ENCODE measurements around the gene SYNGR1.
A peak's percentile ranks its signal among the peaks of the same experiment; 100 is the strongest.

SYNGR1 gene

DNA sequence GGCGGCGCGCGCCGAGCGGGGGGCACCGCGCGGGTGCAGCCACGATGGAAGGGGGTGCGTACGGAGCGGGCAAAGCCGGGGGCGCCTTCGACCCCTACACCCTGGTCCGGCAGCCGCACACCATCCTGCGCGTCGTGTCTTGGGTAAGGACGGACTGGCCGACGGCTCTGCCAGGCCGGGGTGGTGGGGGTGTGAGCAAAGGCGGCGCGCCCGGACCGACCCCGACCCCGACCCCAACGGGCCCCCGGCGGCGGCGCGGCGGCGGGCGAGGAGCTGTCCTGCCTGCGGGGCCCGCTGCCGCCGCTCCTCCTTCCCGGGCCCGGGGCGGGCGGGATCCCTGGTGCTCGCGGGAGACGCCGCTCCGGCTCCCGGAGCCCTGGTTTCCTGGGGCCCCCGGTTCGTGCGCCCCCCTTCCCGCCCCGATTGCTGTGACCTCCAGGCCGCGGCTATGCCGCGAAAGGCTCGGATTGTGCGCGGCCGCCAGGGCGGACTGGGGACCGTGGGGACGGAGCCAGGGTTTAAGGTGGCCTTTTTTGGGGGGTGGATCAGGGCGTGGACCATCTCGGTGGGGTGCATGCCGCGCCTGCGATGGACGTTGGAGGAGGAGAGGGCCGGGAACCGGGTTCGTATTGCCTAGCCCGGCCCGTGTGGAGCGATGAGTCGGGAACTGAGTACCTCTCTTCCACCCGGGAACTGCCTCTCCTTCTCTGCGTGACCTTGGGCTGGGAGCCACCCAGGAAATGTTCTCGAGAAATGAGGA lies at the start of gene SYNGR1:
TSS of gene SYNGR1 (plus strand) at position 25 of the 760 bp plus-strand sequence. CDS start at position 45, 20 bp downstream.
- no peak for DNase-seq (ENCODE audit: low spot score)

DNA sequence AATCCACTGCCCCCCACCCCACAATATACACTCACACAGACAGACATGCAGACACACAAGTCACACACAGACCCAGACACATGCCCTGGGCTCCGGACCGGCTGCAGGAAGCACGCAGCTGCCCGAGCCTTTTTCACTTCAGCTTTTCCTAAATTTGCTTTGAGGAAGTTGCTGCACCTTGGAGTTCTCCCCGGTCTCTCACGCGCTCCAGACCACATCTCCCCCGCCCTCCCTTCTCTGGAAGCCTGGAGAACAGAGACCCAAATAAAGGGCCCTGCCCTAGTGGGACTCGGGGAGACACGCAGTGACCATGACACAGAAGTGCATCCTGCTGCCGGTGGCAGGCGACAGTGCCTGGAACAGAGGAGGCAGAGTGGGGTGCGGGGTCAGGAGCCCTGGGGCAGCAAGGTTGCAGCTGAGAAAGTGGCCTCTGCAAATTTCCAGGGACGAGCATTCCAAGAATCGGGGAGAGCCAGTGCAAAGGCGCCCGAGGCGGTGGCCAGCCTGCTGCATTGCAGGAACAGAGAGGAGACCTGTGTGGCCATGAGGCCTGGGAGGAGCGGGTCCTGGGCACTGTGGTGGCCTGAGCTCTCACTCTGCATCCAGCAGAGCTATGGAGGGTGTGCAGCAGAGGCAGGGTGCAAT lies 49.5 kb upstream of the SYNGR1 start:
- peak; percentile 37 for DNase-seq (ENCODE audit: low spot score)

GRCh38 chr22:39301108-39301507 lies 48.7 kb upstream of the SYNGR1 start:
- DNase-seq (ENCODE audit: low spot score): no peak

GRCh38 chr22:39301926-39302325 lies 47.9 kb upstream of the SYNGR1 start:
- peak; percentile 69 for DNase-seq (ENCODE audit: low spot score)

GRCh38 chr22:39302431-39302960 lies 47.3 kb upstream of the SYNGR1 start:
- no peak for DNase-seq (ENCODE audit: low spot score)

- DNase-seq (ENCODE audit: low spot score): no peak
These were observed 46.4 kb upstream of the SYNGR1 start for GRCh38 chr22:39303358-39303757.

GRCh38 chr22:39303892-39304671 lies 45.7 kb upstream of the SYNGR1 start:
- DNase-seq (ENCODE audit: low spot score): no peak

- peak; percentile 69 for DNase-seq (ENCODE audit: low spot score)
These were observed 43.1 kb upstream of the SYNGR1 start for GRCh38 chr22:39306456-39307361.

- no peak for DNase-seq (ENCODE audit: low spot score)
These were observed 41.0 kb upstream of the SYNGR1 start for GRCh38 chr22:39308614-39309363.

DNA sequence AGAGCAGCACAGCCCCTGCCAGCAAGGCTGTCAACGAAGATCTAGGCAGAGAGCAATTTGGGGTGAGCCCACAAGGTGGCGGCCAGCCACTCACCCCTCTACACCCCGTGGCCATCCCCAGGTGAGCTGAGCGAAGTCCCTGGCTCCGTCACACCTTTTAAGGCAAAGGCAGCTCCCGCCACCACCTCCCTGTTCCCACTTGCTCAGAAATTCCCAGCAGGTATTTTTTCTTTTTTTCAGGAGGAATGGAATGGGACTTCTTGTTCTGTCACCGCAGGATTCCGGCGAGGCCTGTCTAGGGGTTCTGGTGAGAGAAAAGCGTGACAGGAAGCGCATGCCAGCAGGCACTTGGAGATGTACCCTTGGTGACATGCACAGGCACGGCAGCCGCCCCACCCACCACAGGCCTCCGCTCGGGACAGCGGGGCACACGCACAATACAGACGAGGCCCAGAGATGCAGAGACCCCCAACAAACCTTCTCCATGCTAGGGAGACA lies 40.4 kb upstream of the SYNGR1 start:
- peak; percentile 43 for DNase-seq (ENCODE audit: low spot score)

DNA sequence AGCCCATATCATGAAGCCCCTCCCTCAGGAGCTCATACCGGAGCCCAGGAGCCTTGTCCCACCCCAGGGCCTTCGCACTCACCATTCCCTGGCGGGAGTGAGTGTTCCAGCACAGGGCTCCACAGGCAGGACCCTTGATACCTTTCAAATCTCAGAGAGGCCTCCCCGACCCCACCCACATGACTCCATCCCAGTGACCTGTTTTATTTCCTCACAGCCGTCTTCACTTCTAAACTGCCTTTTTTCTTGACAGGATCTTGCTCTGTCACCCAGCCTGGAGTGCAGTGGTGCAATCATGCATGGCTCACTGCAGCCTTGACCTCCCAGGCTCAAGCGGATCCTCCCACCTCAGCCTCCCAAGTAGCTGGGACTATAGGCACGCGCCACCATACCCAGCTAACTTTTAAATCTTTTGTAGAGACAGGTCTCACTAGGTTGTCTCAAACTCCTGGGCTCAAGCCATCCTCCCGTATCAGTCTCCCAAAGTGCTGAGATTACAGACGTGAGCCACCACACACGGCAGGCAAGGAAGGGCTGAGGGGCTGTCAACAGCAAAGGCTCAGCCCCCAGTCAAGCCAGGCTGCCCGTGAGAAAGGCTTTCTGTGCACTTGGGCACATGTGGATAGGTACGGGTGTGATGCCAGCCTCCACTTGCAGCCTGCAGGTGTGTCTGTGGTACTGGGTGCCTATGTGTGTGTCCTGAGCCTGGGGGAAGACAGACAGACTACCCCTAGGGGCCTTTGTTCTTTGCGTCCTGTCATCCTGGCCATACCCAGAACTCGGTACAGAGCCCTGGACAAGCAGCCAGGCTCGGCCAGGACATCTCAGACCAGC lies 39.7 kb upstream of the SYNGR1 start:
- peak; percentile 53 for DNase-seq (ENCODE audit: low spot score)

GRCh38 chr22:39311592-39312400 lies 38.0 kb upstream of the SYNGR1 start:
- peak; percentile 61 for DNase-seq (ENCODE audit: low spot score)

DNA sequence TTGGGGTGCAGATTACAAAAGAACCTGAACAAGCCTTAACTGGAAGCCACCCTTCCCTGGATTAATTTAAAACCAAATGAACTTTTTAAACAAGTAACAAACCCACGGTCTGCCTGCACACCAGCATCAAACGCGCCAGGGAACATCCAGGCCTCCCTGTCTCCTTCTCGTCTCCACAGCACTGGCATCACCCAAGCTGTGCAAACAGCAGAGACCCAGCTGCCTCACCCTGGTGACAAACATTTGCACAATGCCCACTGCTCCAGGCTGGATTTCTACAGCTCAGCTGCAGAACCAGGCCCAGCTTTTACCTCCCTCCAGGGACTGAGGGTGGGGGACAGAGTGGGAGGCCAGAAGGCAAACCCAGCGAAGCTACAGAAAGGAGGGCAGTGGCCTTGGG lies 37.4 kb upstream of the SYNGR1 start:
- DNase-seq (ENCODE audit: low spot score): peak; percentile 52

GRCh38 chr22:39313258-39314001 lies 36.4 kb upstream of the SYNGR1 start:
- DNase-seq (ENCODE audit: low spot score): no peak

DNA sequence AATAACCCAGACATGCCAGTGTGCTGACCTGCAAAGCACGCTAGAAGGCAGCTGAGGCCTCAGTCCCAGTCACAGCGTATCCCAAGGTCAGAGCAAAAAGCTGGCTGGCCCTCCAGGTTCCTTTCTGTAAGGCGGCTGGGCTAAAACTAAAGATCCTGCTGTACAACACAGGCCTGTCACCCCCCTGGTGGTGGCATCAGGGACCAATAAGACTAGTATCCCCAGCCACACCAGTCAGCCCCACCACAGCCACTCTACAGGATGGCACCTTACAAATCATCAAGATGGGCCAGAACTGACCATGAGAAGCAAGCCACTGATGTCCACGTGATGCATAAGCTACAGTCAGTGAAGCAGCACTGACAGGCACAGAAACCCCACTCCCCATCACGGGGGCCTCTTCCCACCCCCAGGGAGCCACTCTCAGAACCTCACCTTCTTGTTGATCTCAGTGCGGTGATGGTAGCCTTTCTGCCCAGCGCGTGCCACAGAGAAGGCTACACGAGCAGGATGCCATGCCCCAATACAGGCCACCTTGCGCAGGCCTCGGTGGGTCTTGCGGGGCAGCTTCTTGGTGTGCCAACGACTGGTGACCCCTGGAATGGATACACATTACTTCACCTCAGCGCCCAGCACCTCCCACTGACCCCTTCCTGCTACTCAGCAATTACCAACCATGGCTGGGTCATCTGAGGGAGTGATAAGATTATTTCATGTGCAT lies 35.4 kb upstream of the SYNGR1 start:
- peak; percentile 54 for DNase-seq (ENCODE audit: low spot score)

DNA sequence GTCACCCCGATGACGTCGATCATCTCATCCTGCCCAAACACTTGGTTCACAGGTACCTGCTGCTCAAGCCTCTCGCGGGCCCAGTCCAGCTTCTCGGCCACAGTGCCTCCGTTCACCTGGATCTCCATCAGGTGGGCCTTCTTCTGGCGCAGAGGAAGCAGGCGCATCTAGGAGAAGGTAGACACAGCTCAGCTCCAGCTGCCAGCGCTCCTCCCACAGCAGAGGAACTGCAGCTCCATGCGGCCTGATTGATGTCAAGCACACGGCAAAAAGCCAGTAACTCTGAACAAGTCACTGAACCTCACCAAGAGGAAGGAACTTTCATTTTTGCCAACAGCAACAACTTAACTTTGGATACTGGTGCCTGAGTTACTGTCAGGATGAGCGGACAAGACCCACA lies 34.4 kb upstream of the SYNGR1 start:
- no peak for DNase-seq (ENCODE audit: low spot score)

GRCh38 chr22:39316440-39317083 lies 33.2 kb upstream of the SYNGR1 start:
- DNase-seq (ENCODE audit: low spot score): peak; percentile 87
